PC-3 (cell line): ENCODE data around the gene RPLP2. TPM values are rescaled to one million over a fixed set of nuclear protein-coding genes. Genes with fewer than 3 reads are reported as not detected.
A peak's percentile ranks its signal among the peaks of the same experiment; 100 is the strongest.

ENCODE experiments used
- ATAC-seq: fragments of 200-7000 bp; cut with Tn5 transposase; 2 replicates; pipeline ENCODE4 v1.9.1; 2020; ENCODE audit warnings: mild to moderate bottlenecking, moderate library complexity
- Bru-seq: library from RNA; stranded (reverse); fragments of 400-500 nt; gene quantifications from one replicate; lab custom pipeline; 2021; lab: Mats Ljungman, UMichigan
- BruChase-seq, 2 experiments: library from RNA; stranded (reverse); fragments of 400-500 nt; gene quantifications; one replicate each; lab custom pipeline; 2021; lab: Mats Ljungman, UMichigan
- BruUV-seq: library from RNA; stranded (reverse); fragments of 400-500 nt; replicated peaks from 2 replicates; lab custom pipeline; 2021; lab: Mats Ljungman, UMichigan
- CTCF ChIA-PET: fragments of 300-600 bp; sonication (Branson Sonifier 250); formaldehyde crosslinking; loops from one replicate; lab custom pipeline; 2022; ENCODE audit warnings: antibody characterized with exemption; lab: Charles Lee
- POLR2A ChIA-PET: fragments of 300-600 bp; sonication (Branson Sonifier 250); formaldehyde crosslinking; loops from one replicate; lab custom pipeline; 2022; ENCODE audit warnings: antibody characterized with exemption; ENCODE audit not compliant: unreplicated experiment; lab: Charles Lee
- DNase-seq: peaks from one replicate; pipeline ENCODE4 v3.0.0-alpha.2; 2015
- H2AFZ ChIP-seq: fragments of 300-600 bp; sonication (generic); 2 replicates; pipeline ENCODE4 v1.6.0; 2016; ENCODE audit warnings: antibody characterized with exemption, low read length
- H3F3A ChIP-seq: fragments of 300-600 bp; sonication (generic); one replicate; pipeline ENCODE4 v1.6.0; 2017; ENCODE audit warnings: antibody characterized with exemption, low read length, control low read depth, mild to moderate bottlenecking; ENCODE audit not compliant: unreplicated experiment
- H3K27ac ChIP-seq: fragments of 300-600 bp; sonication (generic); 2 replicates; pipeline ENCODE4 v1.5.1; 2016; ENCODE audit warnings: mild to moderate bottlenecking, low read length
- H3K27me3 ChIP-seq: fragments of 300-600 bp; sonication (generic); 2 replicates; pipeline ENCODE4 v1.6.1; 2016; ENCODE audit warnings: low read length, mixed read lengths
- H3K36me3 ChIP-seq: fragments of 300-600 bp; sonication (generic); 2 replicates; pipeline ENCODE4 v1.6.1; 2016; ENCODE audit warnings: low read depth, mixed run types, low read length, mixed read lengths
- H3K4me1 ChIP-seq: fragments of 300-600 bp; sonication (generic); 2 replicates; pipeline ENCODE4 v1.5.1; 2016; ENCODE audit warnings: low read length; ENCODE audit not compliant: insufficient read depth
- H3K4me2 ChIP-seq: fragments of 300-600 bp; sonication (generic); 2 replicates; pipeline ENCODE4 v1.6.0; 2016; ENCODE audit warnings: low read length
- H3K4me3 ChIP-seq: fragments of 300-600 bp; sonication (generic); 2 replicates; pipeline ENCODE4 v1.5.1; 2016; ENCODE audit warnings: mild to moderate bottlenecking, low read length, mixed read lengths
- H3K79me2 ChIP-seq: fragments of 300-600 bp; sonication (generic); 2 replicates; pipeline ENCODE4 v1.6.1; 2017; ENCODE audit warnings: low read length, mixed read lengths
- H3K9ac ChIP-seq: fragments of 300-600 bp; sonication (generic); 2 replicates; pipeline ENCODE4 v1.6.0; 2016; ENCODE audit warnings: mild to moderate bottlenecking, low read length
- H3K9me2 ChIP-seq: fragments of 300-600 bp; sonication (generic); replicated peaks from 2 replicates; pipeline ENCODE4 v1.6.1; 2016; ENCODE audit warnings: mixed run types, low read length, mixed read lengths
- H3K9me3 ChIP-seq: fragments of 300-600 bp; sonication (generic); 2 replicates; pipeline ENCODE4 v1.6.1; 2016; ENCODE audit warnings: low read length, mixed read lengths
- H4K20me1 ChIP-seq: fragments of 300-600 bp; sonication (generic); 2 replicates; pipeline ENCODE4 v1.6.1; 2016; ENCODE audit warnings: low read length, mixed read lengths
- CTCF ChIP-seq: fragments of 300-600 bp; sonication (generic); conservative IDR thresholded peaks from 2 replicates; pipeline ENCODE4 v1.5.1; 2017; ENCODE audit warnings: antibody characterized with exemption, low read depth, mild to moderate bottlenecking, low read length
- EZH2 ChIP-seq: fragments of 300-600 bp; sonication (generic); IDR thresholded peaks from one replicate; pipeline ENCODE4 v1.6.1; 2017; ENCODE audit warnings: antibody characterized with exemption, mild to moderate bottlenecking, low read length; ENCODE audit not compliant: unreplicated experiment
- EZH2phosphoT487 ChIP-seq: fragments of 300-600 bp; sonication (generic); IDR thresholded peaks from 2 replicates; pipeline ENCODE4 v1.6.1; 2018; ENCODE audit warnings: mild to moderate bottlenecking, antibody characterized with exemption, low read length, borderline replicate concordance
- intact Hi-C: fragments of 100-400 bp; cut with micrococcal nuclease; formaldehyde crosslinking; loops from 2 replicates; pipeline ENCODE4 v1.9.0; 2023
- long read RNA-seq: library from polyadenylated mRNA; unstranded; transcript quantifications from one replicate; pipeline ENCODE4 v2.0.0, GENCODE V29; 2021; ENCODE audit not compliant: unreplicated experiment
- total RNA-seq: library from RNA; depleted of rRNA; stranded (reverse); fragments of >200 nt; gene quantifications from 2 replicates; pipeline ENCODE4 v1.2.3, GENCODE V29; 2014; rRNA removed

The RPLP2 gene
- 897 and 964 TPM in 2 replicates for total RNA-seq
- Bru-seq, nascent RNA, result percentile 99 among the genes with signal in this experiment
- percentile 99 among the genes with signal in this experiment for BruChase-seq, experiment 1, labeled RNA remaining after a 6-hour chase
- BruChase-seq, experiment 2, labeled RNA remaining after a 2-hour chase, result percentile 99 among the genes with signal in this experiment
- long read RNA-seq, transcript RPLP2-205 (2 exons, 646 nt), result minor isoform, 32 of 847 reads
- long read RNA-seq, transcript RPLP2-201 (5 exons, 781 nt), result major isoform, 335 of 847 reads
- long read RNA-seq, transcript RPLP2-203 (3 exons, 489 nt), result minor isoform, 99 of 847 reads
- long read RNA-seq, transcript RPLP2-207 (4 exons, 637 nt), result minor isoform, 312 of 847 reads
- long read RNA-seq, partial matches to known transcripts, result 15 of 847 reads
- long read RNA-seq, other reads (novel, unspliced or antisense), result 54 of 847 reads

GRCh38 chr11:809287-810039 is at the start of gene RPLP2:
TSS of gene RPLP2 (plus strand) at chr11:809967. CDS start at chr11:810235, 268 bp downstream.
- Histone ChIP-seq H3K27me3 (no peaks in the 10 kb centered on the region), H3K4me3 (peak within 1 kb of the TSS; percentile 93), H3K9me2 (no peaks in the 10 kb centered on the region), H3K4me1 (peaks cover 26% of the 10 kb centered on the region), H3K79me2 (peaks cover 50% of the 10 kb centered on the region), H2AFZ (peak within 1 kb of the TSS; percentile 88), H3K9ac (peak within 1 kb of the TSS; percentile 95), H3K36me3 (peaks cover 33% of the 10 kb centered on the region), H3K27ac (peak within 1 kb of the TSS; percentile 93), H4K20me1 (peaks cover 34% of the 10 kb centered on the region), H3F3A (peaks cover 5% of the 10 kb centered on the region), H3K9me3 (no peaks in the 10 kb centered on the region), H3K4me2 (peak within 1 kb of the TSS; percentile 99)
- DNase-seq (peak; percentile 99), ATAC-seq (peak; percentile 82)
- no peak for TF ChIP-seq EZH2
- intact Hi-C loops, result no loop called here
- BruUV-seq, result no TSS peak
- POLR2A ChIA-PET, result interaction anchor here (0.5 to 0.7 kb wide), 2 partner anchors 13 to 196 kb away, joined by 3 read pairs; no protein-coding TSS in a partner anchor
- CTCF ChIA-PET, result interaction anchor here (1.1 kb wide), 1 partner anchor 25 kb away, joined by 3 read pairs; no protein-coding TSS in a partner anchor

- Histone ChIP-seq H3K79me2 (peaks cover 24% of the 10 kb centered on the region), H3K9me3 (no peaks in the 10 kb centered on the region), H3K9ac (no peak overlapping the region), H3K9me2 (no peaks in the 10 kb centered on the region), H3K4me1 (peaks cover 14% of the 10 kb centered on the region), H3K4me3 (no peak overlapping the region), H3F3A (peaks cover 9% of the 10 kb centered on the region), H3K27ac (no peak overlapping the region), H3K27me3 (no peaks in the 10 kb centered on the region), H3K36me3 (peaks cover 41% of the 10 kb centered on the region), H4K20me1 (no peaks in the 10 kb centered on the region), H3K4me2 (no peak overlapping the region), H2AFZ (no peak overlapping the region)
- DNase-seq (no peak), ATAC-seq (no peak)
- TF ChIP-seq EZH2, result no peak
- TF ChIP-seq CTCF, result no peak
- TF ChIP-seq EZH2phosphoT487, result no peak
- intact Hi-C loops, result no loop called here
- ChIA-PET POLR2A (no interaction called here), CTCF (no interaction called here)
- no TSS peak for BruUV-seq
Observed at GRCh38 chr11:760236-760635, 49.5 kb upstream of the RPLP2 start.

- no peak overlapping the region for H3K4me2 ChIP-seq
- no TSS peak for BruUV-seq
- intact Hi-C loops, result loop anchor here (2.0 kb wide), 1 partner anchor 13 kb away; no protein-coding TSS in a partner anchor
Observed at GRCh38 chr11:761526-762108, 48.1 kb upstream of the RPLP2 start.

More at GRCh38 chr11:761526-762108, 48.1 kb upstream of the RPLP2 start:
- CTCF ChIA-PET, result no interaction called here
- H3K9me2 ChIP-seq, result no peaks in the 10 kb centered on the region
- no peak for TF ChIP-seq CTCF
- no peak for TF ChIP-seq EZH2
- no peak for TF ChIP-seq EZH2phosphoT487
- H3K79me2 ChIP-seq, result peaks cover 11% of the 10 kb centered on the region
- H2AFZ ChIP-seq, result no peak overlapping the region
- H3K4me1 ChIP-seq, result peaks cover 14% of the 10 kb centered on the region
- H3K9me3 ChIP-seq, result no peaks in the 10 kb centered on the region
- POLR2A ChIA-PET, result no interaction called here
- no peaks in the 10 kb centered on the region for H3K27me3 ChIP-seq
- no peak overlapping the region for H3K9ac ChIP-seq
- H3F3A ChIP-seq, result peaks cover 9% of the 10 kb centered on the region
- H3K27ac ChIP-seq, result peak overlapping the region; percentile 91; the same call in 1 of the 2 replicates
- DNase-seq (no peak), ATAC-seq (no peak)
- H4K20me1 ChIP-seq, result no peaks in the 10 kb centered on the region
- no peak overlapping the region for H3K4me3 ChIP-seq
- peaks cover 41% of the 10 kb centered on the region for H3K36me3 ChIP-seq
